ENCODE results near the gene YWHAG.
"Not testable (repeated sequence)": the region's sequence is repeated elsewhere in the genome, so short reads cannot be mapped to it uniquely, and the experiment has no call there.

The YWHAG gene

DNA sequence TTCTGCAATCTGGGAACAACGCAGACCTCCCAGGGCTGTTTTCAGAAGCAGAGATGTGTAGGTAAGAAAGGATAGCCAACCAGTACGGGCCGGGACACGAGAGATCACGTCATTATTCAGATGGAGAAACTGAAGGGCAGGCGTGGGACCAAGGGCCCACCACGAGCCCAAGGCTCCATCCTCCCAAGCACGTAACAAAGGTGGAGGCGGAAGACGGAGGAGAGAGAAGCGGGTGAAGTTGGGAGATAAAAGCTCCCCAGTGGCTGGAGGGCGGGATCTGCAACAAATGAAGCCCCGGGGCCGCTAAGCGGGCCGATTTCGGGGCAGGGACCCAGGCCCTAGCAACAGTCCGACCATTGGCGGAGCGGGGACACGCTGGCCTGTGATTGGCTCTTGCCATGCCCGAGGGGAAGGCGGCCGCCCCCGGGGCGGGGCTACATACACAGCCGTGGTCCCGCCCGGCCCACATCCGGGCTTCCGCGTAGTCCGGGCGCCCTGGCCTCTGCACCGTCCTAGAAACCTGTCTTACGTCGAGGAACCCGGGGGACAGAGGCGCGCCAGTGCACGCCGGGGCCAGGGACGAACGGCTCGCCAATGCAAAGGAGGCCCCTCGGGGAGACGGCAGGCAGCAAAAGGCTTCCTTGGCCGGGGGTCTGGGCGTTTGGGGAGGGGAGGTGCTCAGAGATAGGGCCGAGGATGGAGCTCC lies 40.9 kb downstream of the YWHAG start:
- DNase-seq, result peak; percentile 89 to 96 (median 92)

DNA sequence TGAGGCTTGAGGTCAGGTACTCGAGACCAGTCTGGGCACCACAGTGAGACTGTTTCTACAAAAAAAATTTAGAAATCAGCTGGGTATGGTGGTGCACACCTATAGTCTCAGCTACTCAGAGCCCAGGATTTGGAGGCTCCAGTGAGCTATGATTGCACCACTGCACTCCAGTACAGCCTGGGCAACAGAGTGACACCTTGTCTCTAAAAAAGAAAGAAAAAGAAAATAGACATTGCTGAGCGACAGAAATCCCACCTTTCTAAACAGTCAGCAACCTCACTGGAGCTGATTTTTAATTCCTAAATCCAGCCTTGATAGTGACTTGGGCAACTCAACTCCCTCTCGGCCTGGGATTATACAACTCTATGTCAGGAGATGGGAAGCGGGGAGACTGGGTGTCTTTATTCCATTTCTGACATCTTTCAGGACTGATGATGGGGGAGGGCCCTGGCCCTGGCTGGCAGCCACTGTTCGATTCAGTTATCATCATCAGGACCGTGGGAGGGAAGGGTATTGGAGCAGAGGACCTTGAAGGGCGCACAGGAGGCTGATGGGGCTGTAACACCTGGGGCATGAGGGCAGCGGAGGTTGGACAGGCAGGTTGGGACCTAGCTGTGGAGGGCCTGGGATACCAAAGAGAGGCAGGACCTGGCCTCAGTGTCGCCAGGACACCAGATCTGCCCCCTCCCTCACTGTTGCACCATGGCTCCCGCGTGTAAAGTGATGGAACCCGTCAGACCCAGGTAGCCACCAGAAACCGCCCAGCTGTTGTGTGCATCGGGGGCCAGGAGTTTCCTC lies 41.6 kb downstream of the YWHAG start:
- DNase-seq, result no peak

DNA sequence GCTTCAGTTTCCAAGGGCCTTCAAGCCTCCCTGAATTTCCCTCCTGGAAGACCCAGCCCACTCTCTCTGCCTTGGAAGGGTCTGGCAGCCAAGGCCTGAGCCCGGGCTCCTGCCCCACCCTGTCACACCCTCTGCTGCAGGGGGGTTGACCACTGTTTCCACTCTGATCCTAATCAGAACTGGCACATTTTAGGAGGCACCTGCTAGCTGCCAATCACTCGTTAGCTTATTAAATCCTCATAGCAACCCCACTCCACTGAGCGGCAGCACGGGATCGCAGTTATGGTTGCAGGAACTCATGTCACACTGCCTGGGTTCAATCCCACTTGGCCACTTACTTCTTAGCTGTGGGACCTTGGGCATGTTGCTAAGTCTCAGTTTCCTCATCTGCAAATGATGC lies 43.4 kb downstream of the YWHAG start:
- no peak for DNase-seq

DNA sequence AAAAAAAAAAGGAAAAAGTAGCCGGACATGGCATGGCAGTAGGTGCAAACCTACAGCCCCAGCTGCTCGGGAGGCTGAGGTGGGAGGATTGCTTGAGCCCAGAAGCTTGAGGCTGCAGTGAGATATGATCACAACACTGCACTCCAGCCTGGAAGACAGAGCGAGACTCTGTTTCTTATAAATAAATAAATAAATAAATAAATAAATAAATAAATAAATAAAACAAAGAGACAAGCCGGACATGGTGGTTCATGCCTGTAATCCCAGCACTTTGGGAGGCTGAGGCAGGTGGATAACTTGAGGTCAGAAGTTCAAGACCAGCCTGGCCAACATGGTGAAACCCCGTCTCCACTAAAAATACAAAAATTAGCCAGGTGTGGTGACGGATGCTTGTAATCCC lies 44.1 kb downstream of the YWHAG start:
- not testable (repeated sequence) for DNase-seq

DNA sequence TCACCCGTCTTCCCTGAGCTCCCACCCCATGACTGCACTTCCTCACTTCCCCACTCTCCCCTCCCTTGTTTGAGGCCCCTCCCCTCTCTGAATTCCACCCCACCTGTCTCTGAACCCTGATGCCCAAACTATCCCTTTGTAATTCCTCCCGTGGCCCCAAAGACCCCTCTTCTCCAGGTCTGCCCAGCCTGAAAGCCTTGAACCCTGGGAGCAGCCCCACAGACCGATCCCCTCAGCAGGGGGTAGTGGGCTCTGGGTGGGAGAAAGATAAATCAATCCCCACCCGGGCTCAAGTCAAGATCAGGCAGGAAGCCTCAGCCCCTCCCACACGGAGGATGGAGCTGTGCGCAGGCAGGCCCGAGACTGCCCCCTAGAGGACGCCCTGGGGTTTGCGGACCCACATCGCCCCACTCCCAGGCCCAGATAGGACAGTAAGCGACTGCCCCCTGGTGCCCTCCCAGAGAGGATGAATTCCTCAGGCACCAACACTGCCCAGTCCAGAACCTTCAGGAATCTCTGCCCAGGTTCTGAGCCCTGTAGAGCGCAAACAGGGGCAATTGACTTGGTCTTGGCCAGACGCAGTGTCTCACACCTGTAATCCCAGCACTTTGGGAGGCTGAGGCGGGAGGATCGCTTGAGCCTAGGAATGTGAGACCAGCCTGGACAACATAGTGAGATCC lies 44.6 kb downstream of the YWHAG start:
- DNase-seq, result peak; percentile 86 to 96 (median 92)

DNA sequence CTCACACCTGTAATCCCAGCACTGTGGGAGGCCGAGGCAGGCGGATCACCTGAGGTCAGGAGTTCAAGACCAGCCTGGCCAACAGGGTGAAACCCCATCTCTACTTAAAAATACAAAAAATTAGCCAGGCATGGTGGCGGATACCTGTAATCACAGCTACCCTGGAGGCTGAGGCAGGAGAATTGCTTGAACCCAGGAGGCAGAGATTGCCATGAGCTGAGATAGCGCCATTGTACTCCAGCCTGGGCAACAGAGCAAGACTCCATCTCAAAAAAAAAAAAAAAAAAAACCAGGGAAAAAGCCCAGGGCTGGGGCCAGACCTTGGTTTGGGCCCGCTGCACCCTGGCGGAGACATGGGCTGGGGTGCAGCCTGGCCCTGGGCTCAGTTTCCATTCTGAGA lies 47.0 kb downstream of the YWHAG start:
- DNase-seq, result not testable (repeated sequence)

DNA sequence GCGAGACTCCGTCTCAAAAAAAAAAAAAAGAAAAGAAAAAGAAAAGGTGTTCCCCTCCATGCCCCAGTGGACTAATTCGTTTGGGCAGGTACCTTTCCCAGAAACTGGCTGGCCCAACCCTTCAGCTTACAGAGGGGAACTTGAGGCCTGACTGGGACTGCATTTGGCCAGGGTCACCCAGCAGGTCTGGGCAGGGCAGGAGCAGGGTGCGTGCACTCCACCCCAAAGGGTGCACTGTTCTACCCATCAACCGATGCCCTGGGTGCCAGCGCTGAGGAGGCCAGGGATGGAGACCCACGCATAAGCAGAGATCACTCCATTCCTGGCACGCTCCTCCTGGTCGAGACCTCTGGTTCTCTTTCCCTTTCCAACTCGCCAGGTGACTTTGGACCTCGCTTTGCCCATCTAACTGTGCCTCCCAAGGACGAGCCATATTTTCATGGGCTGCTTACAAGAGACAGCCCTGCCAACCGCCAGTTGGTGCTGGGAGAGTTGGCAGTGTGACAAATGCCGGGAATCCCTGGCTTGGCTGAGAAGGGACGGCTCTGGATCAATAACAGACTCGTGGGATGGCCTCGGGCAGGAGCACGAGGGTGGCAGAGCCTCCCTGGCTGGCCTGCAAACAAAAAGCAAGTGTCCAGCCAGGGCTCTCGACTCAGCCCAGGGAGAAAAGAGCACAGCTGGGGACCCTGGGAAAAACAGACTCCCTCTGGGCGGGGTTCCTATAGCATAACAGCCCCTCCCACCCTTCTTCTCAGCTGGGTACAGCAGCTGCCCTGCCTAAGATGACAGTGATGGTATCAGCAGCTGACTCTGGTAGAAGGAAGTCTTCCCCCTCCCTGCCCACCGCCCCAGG lies 48.5 kb downstream of the YWHAG start:
- no peak for DNase-seq

DNA sequence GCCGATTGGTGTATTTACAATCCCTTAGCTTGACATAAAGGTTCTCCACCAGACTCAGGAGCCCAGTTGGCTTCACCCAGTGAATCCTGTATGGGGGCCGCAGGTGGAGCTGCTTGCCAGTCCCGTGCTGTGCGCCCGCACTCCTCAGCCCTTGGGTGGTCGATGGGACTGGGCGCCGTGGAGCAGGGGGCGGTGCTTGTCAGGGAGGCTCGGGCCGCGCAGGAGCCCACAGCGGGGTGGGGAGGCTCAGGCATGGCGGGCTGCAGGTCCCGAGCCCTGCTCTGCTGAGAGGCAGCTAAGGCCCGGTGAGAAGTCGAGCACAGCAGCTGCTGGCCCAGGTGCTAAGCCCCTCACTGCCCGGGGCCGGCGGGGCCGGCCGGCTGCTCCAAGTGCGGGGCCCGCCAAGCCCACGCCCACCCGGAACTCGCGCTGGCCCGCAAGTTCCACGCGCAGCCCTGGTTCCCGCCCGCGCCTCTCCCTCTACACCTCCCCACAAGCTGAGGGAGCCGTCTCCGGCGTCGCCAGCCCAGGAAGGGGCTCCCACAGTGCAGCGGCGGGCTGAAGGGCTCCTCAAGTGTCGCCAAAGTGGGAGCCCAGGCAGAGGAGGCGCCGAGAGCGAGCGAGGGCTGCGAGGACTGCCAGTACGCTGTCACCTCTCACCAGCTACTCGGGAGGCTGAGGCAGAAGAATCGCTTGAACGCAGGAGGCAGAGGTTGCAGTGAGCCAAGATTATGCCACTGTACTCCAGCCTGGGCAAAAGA lies 49.3 kb downstream of the YWHAG start:
- not testable (repeated sequence) for DNase-seq

DNA sequence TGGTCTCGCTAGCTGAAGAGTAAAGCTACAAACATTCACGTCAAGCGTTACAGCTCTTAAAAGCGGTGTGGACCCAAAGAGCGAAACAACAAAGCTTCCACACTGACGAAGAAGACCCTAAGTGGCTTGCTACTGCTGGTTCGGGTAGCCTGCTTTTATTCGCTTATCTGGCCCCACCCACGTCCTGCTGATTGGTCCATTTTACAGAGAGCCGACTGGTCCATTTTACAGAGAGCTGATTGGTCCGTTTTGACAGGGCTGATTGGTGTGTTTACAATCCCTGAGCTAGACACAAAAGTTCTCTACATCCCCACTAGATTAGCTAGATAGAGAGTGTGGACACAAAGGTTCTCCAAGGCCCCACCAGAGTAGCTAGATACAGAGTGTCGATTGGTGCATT lies 49.9 kb downstream of the YWHAG start:
- not testable (repeated sequence) for DNase-seq

DNA sequence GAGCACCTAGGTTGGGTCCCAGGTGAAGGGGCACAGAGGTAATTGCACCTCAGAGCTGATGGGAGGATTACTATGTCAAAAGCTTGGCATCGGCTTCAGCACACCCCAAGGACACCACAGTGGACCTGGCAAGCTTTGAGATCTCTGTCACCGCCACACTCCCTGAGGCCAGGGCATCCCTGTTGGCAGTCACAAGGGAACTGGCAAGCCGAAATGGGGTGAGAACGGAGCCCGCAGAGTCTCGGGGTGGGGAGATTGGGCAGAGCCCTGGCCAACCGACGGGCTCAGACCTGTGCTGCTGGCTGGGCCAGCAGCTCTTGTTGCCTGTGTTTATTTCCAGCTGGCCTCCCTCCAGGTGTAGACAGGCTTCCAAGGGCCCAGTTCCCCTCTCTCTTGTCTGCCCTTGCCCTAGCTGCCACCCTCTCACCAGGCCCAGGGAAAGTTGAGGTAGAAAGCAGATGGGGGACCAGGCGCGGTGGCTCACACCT lies 53.9 kb downstream of the YWHAG start:
- no peak for DNase-seq

DNA sequence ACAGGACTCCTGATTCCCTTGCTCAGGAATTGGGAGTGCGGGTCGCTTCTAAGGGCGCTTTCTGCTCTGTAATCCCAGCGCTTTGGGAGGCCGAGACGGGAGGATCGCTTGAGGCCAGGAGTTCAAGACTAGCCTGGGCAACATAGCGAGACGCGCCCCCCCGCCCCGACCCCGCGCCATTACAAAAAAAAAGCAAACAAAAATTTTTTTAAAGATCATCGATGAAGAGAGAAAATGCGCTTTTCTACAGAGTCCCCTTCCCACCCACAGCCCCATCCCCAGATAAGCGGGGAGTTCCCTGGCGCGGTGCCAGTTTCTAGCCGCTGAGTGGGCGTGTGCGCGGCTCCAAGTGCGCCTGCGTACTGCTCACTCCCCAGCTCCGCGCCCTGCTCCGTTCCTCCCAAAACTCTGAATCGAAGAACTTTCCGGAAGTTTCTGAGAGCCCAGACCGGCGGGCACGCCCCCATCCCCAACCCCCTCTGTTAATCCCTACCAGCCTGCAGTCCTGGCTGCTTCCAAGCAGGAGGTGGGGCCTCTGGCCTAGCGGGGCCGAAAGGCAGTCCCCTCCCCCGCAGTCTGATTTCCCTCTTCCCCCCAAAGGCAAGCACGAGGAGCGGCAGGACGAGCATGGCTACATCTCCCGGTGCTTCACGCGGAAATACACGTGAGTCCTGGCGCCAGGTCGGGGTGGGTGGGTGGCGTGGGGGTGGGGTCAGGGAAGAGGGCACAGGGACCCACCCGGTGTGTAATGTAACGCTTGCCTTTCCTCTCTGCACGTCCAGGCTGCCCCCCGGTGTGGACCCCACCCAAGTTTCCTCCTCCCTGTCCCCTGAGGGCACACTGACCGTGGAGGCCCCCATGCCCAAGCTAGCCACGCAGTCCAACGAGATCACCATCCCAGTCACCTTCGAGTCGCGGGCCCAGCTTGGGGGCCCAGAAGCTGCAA lies 55.3 kb downstream of the YWHAG start:
- peak; percentile 37 to 87 (median 77) for DNase-seq

DNA sequence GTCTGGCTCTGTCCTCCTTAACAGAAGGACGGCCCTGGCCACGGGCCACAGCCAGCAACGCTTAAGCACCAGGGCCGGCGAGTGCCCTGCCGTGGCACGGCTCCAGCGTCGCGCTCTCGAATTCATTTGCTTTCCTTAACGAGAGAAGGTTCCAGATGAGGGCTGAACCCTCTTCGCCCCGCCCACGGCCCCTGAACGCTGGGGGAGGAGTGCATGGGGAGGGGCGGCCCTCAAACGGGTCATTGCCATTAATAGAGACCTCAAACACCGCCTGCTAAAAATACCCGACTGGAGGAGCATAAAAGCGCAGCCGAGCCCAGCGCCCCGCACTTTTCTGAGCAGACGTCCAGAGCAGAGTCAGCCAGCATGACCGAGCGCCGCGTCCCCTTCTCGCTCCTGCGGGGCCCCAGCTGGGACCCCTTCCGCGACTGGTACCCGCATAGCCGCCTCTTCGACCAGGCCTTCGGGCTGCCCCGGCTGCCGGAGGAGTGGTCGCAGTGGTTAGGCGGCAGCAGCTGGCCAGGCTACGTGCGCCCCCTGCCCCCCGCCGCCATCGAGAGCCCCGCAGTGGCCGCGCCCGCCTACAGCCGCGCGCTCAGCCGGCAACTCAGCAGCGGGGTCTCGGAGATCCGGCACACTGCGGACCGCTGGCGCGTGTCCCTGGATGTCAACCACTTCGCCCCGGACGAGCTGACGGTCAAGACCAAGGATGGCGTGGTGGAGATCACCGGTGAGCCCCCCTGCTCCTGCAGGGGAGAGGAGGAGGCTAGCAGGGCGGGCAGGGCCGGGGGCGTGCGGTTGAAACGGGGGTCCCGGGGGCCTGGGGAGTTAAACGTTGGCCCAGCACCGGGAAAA lies 56.2 kb downstream of the YWHAG start, which contains the start of gene HSPB1:
TSS of gene HSPB1 (plus strand) at position 327 of the 855 bp plus-strand sequence. CDS start at position 367, 40 bp downstream.
- peak; percentile 16 to 64 (median 38) for DNase-seq

DNA sequence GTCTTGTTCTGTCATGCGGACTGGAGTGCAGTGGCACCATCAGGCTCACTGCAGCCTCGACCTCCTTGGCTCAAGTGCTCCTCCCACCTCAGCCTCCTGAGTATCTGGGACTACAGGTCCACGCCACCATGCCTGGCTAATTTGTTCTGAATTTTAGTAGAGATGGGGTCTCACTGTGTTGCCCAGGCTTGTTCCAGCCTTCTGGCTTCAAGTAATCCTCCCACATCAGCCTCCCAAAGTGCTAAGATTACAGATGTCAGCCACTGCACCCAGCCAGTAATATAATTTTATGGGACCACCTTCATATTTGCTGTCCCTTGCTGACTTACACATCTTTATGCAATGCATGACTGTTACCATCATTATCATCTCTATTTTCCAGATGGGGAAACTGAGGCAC lies 57.8 kb downstream of the YWHAG start:
- DNase-seq, result no peak

DNA sequence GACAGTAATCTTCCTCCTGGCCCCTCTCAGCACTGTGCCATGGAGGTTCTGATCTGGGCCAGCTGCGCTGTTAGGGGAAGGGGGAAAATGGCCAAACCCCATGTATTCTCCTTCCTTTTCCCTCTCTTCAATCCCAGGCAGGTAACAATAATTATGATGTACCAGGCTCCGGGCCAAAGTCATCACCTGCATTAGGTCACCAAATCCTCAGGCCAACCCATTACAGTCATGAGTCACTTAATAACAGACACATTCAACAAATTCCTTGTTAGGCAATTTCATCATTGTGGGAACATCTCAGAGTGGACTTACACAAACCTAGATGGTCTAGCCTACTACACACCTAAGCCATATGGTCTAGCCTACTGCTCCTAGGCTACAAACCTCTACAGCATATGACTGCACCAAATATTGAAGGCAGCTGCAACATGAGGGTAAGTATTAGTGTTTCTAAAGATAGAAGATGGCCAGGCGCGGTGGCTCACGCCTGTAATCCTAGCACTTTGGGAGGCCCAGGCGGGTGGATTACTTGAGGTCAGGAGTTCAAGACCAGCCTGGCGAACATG lies 58.5 kb downstream of the YWHAG start:
- no peak for DNase-seq

DNA sequence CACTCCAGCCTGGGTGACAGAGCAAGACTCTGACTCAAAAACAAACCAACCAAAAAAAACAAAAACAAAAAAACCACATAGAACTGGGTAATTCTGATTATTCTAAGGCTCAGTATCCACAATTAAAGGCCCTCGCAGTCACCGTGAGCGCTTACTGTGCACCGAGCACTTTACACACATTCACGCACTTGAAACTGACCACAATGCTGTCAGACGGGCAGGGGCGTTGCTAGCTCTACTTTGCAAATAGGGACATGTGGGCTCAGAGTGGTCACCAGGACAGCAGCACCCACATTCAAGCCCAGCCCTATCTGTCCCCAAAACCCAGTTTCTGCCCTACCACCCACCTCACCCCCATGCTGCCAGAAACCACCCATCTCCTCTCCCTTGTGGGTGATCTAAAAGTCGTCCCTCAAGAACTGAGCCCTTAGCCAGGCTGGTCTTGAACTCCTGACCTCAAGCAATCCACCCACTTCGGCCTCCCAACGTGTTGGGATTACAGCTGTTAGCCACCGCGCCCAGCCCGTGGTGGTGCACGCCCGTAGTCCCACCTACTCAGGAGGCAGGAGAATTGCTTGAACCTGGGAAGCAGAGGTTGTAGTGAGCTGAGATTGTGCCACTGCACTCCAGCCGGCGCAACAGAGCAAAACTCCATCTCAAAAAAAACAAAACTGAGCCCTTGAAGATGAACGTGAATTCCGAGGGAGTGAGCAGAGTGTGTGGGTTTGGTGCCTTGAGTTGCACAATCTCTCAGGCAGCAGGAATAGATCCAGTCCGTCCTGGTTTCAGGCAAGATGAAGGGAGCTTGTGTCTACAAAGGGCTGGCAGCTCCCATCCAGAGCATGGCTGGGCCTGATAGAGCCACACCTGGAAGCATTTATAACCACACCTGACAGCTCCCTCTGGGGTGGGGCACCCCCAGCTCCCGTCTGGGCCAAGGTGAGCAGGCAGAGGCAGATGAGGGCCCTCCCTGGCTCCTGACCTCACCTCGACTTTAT lies 61.7 kb downstream of the YWHAG start:
- no peak for DNase-seq

DNA sequence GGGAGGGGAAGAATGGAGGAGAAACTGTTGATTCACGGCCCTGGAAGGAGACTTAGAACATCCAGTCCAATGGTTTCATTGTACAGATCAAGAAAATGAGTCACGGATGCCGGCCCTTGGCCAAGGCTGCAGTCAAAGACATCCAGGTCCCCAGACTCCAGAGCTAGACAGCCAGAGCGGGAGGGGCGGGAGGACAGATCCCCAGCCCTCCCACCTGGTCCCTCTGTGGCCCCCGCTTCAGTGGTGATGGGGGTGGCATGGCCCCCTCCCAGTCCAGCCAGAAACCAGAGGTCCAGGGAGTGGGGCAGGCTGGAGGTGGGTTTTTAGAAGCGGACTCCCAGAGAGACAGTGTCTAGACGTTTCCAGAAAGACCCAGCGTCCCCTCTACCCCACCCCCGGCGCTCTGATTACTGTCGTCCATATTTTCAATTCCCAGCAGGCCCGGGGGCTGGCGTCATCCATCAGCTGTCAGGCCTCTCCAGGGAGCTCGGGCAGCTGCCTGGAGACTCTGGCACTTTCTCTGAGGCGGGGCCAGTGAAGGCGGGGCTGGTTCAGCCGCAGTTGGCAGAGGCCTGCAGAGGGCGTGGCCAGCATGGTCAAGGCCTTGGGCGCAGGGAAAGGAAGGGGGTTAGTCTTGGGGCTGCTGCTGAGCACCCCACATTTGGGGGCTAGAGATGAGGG lies 64.3 kb downstream of the YWHAG start:
- DNase-seq, result no peak

DNA sequence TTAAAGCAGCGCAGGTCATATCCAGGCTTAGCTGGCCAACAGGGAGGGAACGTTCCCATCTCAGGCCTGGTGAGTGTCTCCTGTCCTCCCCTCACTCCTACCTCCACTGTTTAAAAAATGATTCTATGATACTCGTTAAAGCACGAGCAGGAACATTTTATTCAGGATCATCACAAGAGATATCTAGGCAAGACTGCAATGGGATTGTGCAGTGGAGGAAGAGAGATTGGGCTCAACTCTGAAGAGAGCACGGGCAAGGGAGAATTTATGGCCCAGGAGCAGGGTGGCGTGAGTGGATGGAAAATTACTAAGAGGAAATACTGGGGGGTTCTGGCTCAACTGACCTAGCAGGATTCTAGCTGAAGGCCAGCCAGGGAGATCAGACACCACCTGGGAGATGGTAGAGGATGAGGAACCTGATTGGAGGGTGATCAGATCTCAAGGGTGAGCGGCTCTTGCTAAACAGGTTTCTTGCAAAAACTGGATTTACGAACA lies 65.3 kb downstream of the YWHAG start:
- DNase-seq, result no peak

Measured in stimulated activated naive CD4-positive, alpha-beta T cell (primary cell).